Stimulated activated CD8-positive, alpha-beta memory T cell treated with anti-CD3 and anti-CD28 coated beads, Interleukin-12 subunit alpha, Interleukin-12 subunit beta, amount 100 ng/mL, for 24 hours (primary cell): ENCODE data around the gene VAX1.
"Not testable (repeated sequence)": the region's sequence is repeated elsewhere in the genome, so short reads cannot be mapped to it uniquely, and the experiment has no call there.

ENCODE experiments used
- DNase-seq: peaks from one replicate; pipeline ENCODE4 v3.0.0-alpha.2; 2020; ENCODE audit errors: extremely low read depth

VAX1 gene, protein sequence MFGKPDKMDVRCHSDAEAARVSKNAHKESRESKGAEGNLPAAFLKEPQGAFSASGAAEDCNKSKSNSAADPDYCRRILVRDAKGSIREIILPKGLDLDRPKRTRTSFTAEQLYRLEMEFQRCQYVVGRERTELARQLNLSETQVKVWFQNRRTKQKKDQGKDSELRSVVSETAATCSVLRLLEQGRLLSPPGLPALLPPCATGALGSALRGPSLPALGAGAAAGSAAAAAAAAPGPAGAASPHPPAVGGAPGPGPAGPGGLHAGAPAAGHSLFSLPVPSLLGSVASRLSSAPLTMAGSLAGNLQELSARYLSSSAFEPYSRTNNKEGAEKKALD

DNA sequence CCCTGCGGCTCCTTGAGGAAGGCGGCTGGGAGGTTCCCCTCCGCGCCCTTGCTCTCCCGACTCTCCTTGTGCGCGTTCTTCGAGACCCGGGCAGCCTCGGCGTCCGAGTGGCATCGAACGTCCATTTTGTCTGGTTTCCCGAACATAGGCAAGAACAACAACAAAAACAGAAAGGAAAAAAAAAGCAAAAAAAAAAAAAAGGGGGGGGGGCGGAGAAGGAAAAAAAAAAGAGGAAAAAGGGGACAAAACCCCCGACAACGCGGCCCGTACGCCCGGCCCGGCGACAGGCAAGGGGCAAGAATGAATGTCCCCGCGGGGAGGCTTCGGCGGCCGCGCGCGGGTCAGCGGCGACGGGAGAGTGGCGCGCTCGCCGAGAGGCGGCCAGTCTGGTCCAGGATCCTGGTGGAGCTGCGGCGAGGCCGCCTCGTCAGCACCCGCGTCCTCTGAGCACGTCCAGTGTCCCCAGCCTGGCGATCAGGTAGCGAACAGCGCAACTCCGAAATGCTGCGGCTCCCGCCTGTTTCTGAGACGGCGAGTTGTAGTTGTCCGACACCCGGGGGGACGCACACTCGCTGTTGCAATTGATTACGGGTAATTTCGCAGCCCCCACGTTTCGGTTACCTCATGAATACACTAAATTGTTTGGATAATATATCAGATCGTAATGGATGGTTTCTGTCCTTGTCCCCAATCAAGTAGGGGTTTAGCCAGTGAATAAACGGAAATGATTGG lies at the start of gene VAX1:
VAX1 (minus strand) TSS at position 360 of the 732 bp plus-strand sequence; CDS start at position 146, 214 bp downstream.
- DNase-seq, result no peak

DNA sequence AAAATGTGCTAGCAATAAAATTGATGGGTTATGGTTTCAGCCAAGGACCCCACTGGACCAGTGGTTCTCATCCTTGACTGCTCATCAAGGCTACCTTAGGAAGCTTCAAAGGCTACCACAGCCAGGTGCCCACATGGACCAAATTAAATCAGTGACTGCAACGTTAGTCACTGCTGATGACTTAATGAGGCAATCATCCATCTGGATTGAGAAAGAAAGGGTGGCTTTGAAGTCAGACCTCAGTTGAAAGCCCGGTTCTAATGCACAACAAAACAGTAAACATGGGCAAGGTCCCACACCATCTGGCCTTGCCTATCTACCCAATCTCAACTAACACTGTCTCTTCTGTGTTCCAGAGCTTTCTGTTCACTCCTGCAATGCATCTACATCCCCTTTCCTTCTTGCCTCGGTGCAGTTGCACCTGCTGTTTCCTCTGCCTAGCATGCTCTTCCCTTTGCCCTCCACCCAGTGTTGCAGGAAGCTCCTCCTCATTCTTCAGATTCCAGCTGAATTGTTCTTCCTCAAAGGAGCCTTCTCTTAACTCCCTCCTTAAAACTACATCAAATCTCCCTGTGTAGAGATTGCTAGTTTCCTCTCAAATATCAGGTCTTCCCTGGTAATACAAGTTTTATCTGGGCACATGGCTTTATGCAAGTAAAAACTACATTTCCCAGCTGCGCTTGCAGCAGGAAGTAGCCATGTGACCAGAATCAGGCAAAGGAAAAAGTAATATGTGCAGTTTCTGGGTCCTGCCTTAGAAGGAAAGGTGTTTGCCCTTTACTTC lies 49.0 kb upstream of the VAX1 start:
- no peak for DNase-seq

DNA sequence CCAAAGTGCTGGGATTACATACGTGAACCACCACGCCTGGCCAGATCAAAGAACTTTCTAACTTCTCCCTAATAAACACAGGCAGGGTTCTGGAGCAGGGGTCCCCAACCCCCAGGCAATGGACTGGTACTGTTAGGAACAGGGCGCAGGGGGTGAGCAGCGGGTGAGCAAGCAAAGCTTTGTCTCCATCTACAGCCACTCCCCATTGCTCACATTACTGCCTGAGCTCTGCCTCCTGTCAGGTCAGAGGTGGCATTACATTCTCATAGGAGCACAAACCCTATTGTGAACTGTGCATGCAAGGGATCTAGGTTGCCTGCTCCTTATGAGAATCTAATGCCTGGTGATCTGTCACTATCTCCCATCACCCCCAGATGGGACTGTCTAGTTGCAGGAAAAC lies 47.7 kb upstream of the VAX1 start:
- not testable (repeated sequence) for DNase-seq

DNA sequence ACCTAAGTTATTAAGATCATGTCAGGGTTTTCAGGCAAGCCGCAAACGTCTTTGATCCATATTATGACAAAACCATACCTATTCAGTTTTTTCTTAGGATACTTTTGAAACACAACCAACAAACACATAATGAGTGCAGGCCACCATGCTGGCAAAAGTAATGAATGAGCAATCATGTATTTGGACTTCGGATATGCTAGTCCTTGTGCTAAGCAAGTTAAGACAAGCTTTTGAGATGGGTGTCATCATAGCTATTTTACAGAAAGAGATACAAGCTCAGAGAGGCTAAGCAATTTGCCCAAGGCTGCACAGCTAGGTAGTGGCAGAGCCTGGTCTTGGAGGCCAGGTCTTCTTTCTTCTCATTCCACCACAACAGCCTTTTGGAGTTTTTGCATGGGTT lies 46.8 kb upstream of the VAX1 start:
- DNase-seq, result no peak

DNA sequence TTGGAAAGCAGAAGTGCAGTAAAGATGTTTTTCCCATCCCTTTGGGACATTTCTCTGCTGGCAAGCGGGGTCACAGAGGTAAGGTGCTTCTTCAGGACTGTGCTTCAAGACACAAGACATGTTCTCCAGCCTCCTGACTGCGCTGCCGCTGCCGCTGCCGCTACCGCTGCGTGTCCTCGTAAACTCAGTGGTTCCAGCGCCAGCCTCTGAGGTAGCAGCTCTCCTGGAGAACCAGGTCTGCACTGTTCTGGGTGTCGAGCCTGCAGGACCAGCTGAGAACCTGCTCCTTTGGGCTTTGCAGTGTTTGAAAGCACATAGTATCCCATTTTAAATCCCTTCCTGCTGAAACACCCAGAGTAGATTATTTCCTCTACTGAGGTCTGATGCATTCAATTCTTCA lies 46.2 kb upstream of the VAX1 start:
- DNase-seq, result no peak

DNA sequence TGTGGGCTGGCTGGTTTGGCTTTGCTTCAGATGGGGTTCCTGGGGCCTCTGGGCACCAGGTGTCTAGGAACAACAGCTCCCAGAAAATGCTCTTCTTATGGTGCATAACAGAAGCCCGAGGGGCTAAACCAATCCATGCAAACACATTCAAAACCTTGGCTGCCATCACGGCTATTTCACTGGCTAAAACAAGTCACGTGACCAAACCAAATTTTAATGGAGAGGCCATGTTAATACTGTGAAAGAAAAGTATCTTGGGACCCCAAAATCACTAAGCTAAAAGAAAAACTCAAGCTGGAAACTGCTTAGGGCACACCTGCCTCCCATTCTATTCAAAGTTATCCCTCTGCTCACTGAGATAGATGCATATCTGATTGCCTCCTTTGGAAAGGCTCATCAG lies 40.1 kb upstream of the VAX1 start:
- DNase-seq, result no peak

DNA sequence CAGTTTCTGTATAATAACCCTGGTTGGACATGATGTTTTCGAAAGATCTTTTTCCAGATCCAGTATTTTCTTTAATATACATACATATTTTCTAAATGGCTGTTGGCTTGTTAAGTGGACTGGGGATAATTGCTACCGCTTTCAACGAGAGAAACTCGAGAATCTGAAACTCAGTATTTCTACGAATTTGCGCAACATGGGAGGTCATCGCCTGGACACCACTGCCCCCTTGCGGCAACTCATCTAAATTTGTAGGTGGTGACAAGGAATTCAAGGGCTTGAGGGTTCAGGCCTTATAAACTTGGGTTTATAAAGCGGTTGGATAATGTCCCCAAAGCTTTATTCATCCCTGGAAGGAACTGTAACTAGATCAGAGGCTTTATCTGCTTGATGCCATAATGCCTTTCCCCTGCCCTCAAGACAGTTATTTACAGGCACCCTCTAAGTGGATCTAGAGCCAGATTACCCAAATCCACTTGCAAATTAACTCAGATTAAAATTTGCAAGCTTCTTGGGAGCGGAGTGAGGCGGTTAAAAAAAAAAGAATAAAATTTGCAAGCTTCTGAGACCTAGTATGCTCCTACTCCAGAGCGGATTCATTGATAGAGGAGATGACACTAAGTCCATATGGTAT lies 37.9 kb upstream of the VAX1 start:
- DNase-seq, result peak; percentile 31

DNA sequence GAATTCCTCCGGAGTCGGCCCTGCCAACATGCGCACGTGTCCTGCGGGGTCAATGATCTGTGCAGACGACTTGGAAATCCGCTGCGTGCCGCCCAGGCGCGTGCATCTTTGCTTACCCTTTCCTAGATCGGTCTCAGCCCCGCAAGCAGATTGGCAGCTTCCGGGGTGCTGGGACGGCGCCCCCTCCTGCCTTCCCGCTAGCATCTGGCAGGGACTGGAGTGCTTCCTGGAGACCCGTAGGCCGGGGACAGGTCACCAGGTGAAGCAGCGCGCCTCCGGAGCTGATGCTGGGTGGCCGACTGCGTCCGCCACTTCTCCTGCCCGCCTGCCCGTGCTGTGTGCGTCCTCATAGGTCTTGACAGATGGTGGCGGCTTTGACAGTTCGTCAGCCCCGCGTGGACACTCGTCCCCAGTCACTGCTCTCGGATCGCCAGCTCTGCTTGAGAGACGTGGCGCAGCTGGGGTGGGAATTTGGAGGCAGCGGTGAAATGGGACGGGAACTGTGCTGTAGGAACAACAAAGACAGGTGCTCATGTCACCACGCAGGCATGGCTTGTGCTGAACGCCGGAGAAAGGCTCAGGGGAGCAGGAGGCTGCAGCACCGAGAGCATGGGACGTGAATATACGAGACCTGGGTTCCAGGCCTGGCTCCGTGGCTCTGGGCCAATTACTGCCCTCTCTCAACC lies 37.3 kb upstream of the VAX1 start:
- no peak for DNase-seq

DNA sequence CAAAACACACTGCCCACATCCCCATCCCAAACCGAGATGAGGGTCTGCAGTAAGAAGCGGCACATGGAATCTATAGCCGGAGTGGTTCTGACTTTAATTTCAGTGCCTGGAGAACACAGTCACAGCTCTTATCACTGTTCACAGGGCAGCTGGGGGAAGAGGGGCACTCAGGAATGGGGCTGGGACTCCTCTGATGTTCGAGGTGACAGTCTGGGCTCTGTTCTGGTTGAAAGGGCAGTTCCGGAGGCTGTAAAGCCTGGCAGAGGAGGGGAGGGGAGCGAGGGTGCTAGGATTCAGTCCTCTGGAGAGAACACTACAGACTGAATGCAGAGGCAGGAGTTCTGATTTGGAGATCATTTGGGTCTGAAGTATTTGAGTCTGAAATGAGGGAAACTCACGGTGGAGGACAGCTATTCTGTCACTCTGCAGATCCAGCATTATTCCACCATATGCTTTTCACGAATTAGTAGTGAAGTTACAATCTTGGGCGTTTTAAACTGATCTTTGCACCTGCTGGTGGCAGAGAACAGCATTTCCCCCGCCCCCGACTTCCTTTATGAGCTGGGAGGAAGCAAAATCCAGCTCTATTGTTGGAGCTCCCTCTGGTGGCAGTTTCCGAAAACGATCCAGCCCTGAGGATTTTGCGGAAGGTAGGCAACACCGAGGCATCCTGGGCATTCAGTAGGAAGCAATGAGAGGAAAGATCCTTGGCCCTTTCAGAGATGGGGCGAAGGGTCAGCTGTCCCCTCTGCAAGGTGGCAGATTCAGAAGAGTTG lies 36.6 kb upstream of the VAX1 start:
- DNase-seq, result peak; percentile 54

DNA sequence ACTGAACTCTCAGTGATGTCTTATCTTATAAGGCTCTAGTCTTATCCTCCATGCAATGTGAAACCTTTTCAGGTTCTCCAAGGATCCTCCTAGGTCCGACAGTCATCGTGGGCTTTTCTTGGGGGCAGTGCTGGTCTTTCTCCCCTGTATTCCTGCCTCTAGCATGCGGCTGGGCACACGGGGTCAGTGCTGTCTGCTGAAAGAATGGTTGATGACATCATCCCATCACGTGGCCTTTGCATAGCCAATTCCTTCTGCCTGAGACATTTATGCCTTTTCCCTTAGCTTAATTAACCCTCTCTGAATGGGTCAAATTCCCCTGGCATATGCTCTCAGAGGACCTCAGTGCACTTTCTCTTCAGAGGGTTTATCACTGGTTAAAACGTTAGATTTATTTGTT lies 32.2 kb upstream of the VAX1 start:
- DNase-seq, result no peak

DNA sequence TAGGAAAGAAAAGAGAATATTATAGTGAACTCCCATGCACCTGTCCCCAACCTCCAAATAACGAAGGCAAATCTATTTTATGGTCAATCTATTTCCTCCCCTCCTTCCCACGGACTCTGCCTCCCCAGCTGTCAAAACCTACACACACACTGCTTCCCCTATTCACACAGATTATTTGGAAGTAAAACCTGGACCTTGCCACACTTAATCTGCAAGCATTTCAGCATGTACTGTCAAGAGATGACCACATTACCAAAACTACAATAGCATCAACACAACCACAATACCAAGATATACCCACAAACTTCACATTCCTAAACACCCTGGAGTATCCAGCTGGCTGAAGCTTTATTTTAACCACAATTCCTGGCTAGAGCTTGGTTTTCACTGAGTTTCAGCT lies 31.4 kb upstream of the VAX1 start:
- no peak for DNase-seq

DNA sequence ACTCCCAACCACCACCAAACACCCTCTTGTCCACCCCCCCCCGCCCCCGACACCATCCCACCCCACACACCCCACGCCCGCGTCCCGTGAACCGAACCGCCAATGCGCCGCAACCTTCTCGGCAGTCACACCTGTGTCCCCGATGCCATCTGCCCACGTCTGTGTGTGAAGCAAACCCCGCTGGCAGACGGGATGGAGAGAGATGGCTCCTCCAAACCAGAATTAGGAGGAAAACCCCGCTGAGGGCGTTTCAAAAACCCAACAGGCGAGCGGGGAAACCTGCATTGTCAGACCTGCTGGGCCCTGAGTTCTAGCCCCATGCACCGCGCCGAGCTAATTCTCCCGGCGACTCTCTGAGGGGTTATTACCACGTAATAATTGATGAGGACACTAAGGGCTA lies 30.7 kb upstream of the VAX1 start:
- no peak for DNase-seq

DNA sequence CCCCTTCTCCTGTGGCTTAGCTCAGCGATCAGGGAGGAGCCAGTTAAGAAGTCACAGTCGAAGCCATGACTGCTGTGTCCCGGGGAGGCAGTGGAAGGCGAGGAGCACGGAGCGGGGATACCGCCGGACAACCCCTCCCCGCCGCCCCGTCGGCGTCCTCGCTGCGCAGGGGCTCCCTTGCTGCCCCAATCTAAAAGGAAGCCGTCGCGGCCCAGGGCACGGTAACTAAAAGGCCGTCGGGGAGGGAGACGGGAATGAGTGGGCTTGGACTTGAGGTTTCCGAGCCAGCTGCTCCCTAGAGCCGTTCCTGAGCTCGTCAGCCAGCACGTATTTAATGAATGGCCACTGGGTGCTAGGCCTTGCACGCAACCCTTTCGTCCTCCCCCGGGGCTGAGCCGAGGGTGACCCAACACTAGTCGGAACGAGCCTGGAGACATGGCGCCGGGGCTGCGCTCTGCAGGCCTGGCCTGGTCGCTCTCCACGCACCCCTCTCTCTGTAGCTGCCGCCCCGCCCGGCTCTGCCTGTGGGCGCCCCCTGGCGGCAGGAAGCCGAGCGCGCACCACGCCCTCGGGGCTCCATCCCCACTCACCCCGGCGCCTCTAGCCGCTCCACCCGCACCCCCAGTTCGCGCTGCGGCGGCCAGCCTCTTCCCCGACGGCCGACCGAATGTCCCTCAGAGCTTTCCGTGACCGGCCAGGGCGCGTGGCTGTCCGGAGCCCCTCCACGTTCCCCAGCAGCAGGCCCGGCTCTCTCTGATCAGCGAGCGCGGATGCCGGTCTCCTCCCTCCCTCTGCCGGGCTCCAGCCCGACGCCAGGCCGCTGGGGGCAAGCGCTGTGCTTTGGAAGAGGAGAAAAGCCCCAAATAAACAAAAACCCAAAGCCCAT lies 30.0 kb upstream of the VAX1 start:
- DNase-seq, result peak; percentile 27

DNA sequence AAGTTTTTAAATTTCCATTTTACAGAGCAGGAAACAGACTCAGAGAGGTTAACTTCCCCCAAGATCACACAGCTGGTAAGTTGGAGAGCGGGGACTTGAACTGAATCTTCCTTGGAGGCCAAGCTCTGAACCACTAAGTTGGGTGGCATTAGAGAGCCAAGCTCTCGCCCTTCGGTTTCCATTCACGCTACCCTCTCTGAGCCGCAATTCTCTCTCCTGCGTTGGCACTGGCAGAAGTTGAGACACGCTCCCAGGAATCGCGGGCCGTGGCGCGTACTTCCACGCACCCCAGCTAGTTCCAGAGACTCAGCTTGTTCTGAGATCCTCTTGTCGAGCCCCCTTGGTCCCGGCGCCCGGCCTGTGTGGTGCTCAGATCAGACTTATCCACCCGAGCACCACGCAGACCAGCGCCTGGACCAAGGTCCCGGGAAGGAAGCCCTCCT lies 29.3 kb upstream of the VAX1 start:
- no peak for DNase-seq

DNA sequence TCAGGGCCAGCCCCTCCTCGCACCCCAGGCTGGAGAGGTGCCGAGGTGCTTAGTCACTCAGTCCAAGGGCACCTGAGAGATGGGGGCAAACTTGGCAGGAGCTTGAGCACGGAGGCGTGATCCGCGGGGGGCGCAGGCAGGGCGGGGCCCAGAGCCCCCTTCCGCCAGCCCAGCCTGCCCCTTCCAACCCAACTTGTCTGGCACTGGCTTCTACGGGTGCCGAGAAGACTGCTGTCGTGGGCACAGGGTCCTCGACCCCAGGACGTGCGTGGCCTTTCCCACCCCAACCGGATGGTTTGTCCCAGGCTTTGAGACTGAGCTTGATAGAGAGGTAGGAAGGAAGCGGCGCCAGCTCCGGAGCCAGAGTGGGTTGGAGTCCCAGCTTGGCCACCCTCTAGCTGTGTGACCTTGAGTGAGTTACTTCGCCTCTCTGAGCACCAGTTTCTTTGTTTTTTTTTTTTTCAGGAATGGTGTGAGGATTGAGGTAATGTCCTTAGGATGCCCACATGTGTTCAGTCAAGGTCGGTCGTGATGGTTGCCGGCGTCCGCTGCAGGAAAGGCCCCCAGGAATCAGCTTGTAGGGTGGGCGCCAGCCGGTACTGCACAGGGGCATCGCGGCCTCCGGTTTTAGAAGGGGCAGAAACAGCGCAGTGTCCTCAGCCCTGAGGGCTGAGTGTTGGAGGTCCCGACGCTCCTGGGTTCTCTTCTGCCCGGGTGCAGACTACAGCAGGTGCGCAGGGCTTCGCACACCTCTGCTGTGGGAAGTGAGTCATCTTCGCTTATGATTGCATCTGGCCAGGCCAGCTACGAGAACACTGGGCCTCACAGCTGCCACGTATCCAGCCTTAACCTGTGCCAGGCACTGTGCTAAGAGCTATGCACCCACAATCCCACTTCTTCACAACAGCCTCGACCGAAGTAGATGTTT lies 28.6 kb upstream of the VAX1 start:
- no peak for DNase-seq

DNA sequence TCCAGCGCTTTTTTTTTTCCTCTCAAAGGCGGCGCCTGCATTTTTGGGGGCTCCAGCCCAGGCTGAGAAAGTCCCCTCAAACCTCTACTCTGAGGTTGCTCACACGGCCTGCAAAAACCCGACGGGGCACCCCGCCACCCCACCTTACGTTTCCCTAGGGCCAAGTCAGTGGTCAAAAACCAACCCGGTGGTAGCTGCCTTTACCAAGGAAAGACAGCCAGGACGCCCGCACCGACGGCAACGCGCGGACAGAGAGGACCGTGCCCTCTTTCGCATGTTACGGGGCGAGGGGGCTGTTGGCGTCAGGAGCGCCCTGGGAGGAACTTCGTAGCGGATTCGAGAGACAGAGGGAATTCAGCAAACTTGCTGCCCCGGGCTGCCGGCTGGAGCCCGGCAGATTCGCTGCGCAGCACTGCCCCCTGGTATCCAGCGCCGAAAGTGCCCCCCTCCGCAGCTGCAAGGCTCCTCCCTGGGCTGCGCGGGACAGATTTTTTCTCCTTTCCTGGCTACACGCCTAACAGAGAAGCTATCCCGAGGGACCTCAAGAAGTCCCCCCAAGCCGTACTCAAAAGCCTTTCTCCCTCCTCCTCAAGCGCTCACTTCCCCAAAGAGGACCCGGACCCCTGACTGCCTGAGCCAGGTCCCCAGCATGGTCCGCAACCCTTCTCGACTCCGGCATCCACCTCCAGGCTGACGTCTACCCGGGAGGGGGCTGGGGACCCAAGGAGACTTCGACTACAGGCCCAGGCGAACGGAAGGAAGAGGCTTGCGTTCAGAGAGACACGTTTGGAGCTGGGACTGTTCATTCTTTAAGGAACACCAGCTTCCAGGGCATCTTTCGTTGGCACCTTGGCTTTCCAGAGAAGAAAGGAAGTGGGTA lies 27.7 kb upstream of the VAX1 start:
- no peak for DNase-seq
